Stimulated activated CD8-positive, alpha-beta memory T cell treated with anti-CD3 and anti-CD28 coated beads, Interleukin-15, amount 100 ng/mL, for 1 hour (primary cell): ENCODE data around the gene BUD13.
"Not testable (repeated sequence)": the region's sequence is repeated elsewhere in the genome, so short reads cannot be mapped to it uniquely, and the experiment has no call there.

Source experiments
- DNase-seq: peaks from one replicate; pipeline ENCODE4 v3.0.0-alpha.2; 2020; ENCODE audit warnings: low read depth

Gene BUD13

GRCh38 chr11:116792144-116792868 lies 19.5 kb upstream of the BUD13 start:
- DNase-seq: no peak

- DNase-seq: no peak
Observed at GRCh38 chr11:116791813-116792143, 19.0 kb upstream of the BUD13 start, which contains the start of gene APOA5. Gene APOA5 (minus strand): TSS chr11:116791879. CDS start chr11:116791860, 19 bp downstream.

- DNase-seq: peak; percentile 63
Observed at GRCh38 chr11:116791002-116791812, 18.4 kb upstream of the BUD13 start.

- no peak for DNase-seq
Observed at GRCh38 chr11:116790167-116791001, 17.6 kb upstream of the BUD13 start.

GRCh38 chr11:116788975-116789374 lies 16.2 kb upstream of the BUD13 start:
- DNase-seq: no peak

- no peak for DNase-seq
Observed at GRCh38 chr11:116788534-116788933, 15.7 kb upstream of the BUD13 start.

- peak; percentile 81 for DNase-seq
Observed at GRCh38 chr11:116787786-116788486, 15.1 kb upstream of the BUD13 start, which contains the start of gene ZPR1. Gene ZPR1 (minus strand): TSS chr11:116788023. CDS start chr11:116787990, 33 bp downstream.

GRCh38 chr11:116787436-116787785 lies 14.6 kb upstream of the BUD13 start:
- DNase-seq: no peak

GRCh38 chr11:116786966-116787365 lies 14.2 kb upstream of the BUD13 start:
- DNase-seq: no peak

GRCh38 chr11:116786326-116786725 lies 13.5 kb upstream of the BUD13 start:
- DNase-seq: no peak

- no peak for DNase-seq
Observed at GRCh38 chr11:116782728-116783127, 9.9 kb upstream of the BUD13 start.

GRCh38 chr11:116778556-116778955 lies 5.8 kb upstream of the BUD13 start:
- no peak for DNase-seq

- DNase-seq: no peak
Observed at GRCh38 chr11:116777056-116777455, 4.3 kb upstream of the BUD13 start.

- DNase-seq: no peak
Observed at GRCh38 chr11:116776522-116776984, 3.8 kb upstream of the BUD13 start.

GRCh38 chr11:116775975-116776374 lies 3.2 kb upstream of the BUD13 start:
- DNase-seq: no peak

- no peak for DNase-seq
Observed at GRCh38 chr11:116774661-116775060, 1.9 kb upstream of the BUD13 start.

GRCh38 chr11:116773203-116774097 lies 663 bp upstream of the BUD13 start:
- DNase-seq: no peak

GRCh38 chr11:116771935-116772334 lies 852 bp downstream of the BUD13 start:
- DNase-seq: no peak

GRCh38 chr11:116762132-116762531 lies 10.7 kb downstream of the BUD13 start:
- DNase-seq: no peak

- DNase-seq: not testable (repeated sequence)
Observed at GRCh38 chr11:116756044-116756443, 16.7 kb downstream of the BUD13 start.
